ENCODE measurements around the gene GLT8D2.

Gene GLT8D2

GRCh38 chr12:104010606-104011169 is 39.3 kb downstream of the GLT8D2 start:
- Histone ChIP-seq H2BK120ac (ENCODE audit: low read depth, low read length) (no peak overlapping the region), H3K36me3 (ENCODE audit: control insufficient read depth, insufficient read depth, low read length) (no peaks in the 10 kb centered on the region)

DNA sequence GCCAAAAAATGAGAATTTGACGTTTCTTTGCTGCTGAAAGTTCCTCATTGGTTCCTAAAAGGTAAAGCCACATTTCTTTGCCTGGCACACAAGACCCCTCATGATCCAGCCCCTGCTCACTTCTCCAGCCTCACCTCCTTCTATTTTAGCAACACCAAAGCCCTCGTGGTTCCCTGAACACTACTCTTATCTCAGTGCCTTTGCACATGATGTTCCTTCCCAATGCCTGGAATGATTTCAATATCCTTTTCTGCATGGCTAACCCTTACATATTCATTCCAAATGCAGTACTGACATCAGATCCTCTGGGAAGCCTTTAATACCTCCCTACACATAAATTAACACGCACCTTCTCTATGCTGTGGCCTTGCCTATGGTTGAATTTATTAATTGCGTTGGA is 39.9 kb downstream of the GLT8D2 start:
- H2BK5ac ChIP-seq (ENCODE audit: low read length): no peak overlapping the region
- no peaks in the 10 kb centered on the region for H3K36me3 ChIP-seq (ENCODE audit: control insufficient read depth, insufficient read depth, low read length)
- no peak overlapping the region for H4K5ac ChIP-seq (ENCODE audit: low read length)
- H3K79me1 ChIP-seq (ENCODE audit: low read length): no peaks in the 10 kb centered on the region
- H4K8ac ChIP-seq (ENCODE audit: low read depth, low read length): no peak overlapping the region
- no peak overlapping the region for H3K56ac ChIP-seq (ENCODE audit: low read length)
- no peaks in the 10 kb centered on the region for H3K79me2 ChIP-seq (ENCODE audit: control insufficient read depth, insufficient read depth, low read length)
- no peaks in the 10 kb centered on the region for H3K27me3 ChIP-seq (ENCODE audit: insufficient read depth, low read length, poor library complexity)
- H3K4me3 ChIP-seq (ENCODE audit: low read length): no peak overlapping the region
- WGBS (ENCODE audit: extremely low coverage, insufficient coverage, low lambda C conversion rate): no CpG with 5 or more reads among the region's 4 CpGs
- H2BK15ac ChIP-seq (replicated peaks; ENCODE audit: low read depth): no peak overlapping the region
- H3K9ac ChIP-seq (ENCODE audit: low read length): no peak overlapping the region
- no peak overlapping the region for H3K18ac ChIP-seq (ENCODE audit: low read length)
- no peaks in the 10 kb centered on the region for H3K4me1 ChIP-seq (ENCODE audit: control insufficient read depth, low read depth, low read length)
- no peak overlapping the region for H2AK5ac ChIP-seq (ENCODE audit: low read length)
- no peak overlapping the region for H3K4me2 ChIP-seq (ENCODE audit: low read length)
- H3K23ac ChIP-seq (ENCODE audit: low read length): no peak overlapping the region
- H2BK120ac ChIP-seq (ENCODE audit: low read depth, low read length): no peak overlapping the region
- H3K27ac ChIP-seq (ENCODE audit: low read depth, low read length): no peak overlapping the region
- no peak overlapping the region for H3K4ac ChIP-seq (ENCODE audit: low read depth, low read length)
- DNase-seq: no peak

More at GRCh38 chr12:104010606-104011169, 39.3 kb downstream of the GLT8D2 start:
- Histone ChIP-seq H3K56ac (ENCODE audit: low read length) (no peak overlapping the region), H3K4me3 (ENCODE audit: low read length) (no peak overlapping the region), H3K18ac (ENCODE audit: low read length) (no peak overlapping the region), H3K4me2 (ENCODE audit: low read length) (no peak overlapping the region), H3K9ac (ENCODE audit: low read length) (no peak overlapping the region), H2BK5ac (ENCODE audit: low read length) (no peak overlapping the region), H4K5ac (ENCODE audit: low read length) (no peak overlapping the region), H3K4me1 (ENCODE audit: control insufficient read depth, low read depth, low read length) (no peaks in the 10 kb centered on the region), H3K27ac (ENCODE audit: low read depth, low read length) (no peak overlapping the region), H3K27me3 (ENCODE audit: insufficient read depth, low read length, poor library complexity) (no peaks in the 10 kb centered on the region), H3K79me2 (ENCODE audit: control insufficient read depth, insufficient read depth, low read length) (no peaks in the 10 kb centered on the region), H2AK5ac (ENCODE audit: low read length) (no peak overlapping the region), H2BK15ac (replicated peaks; ENCODE audit: low read depth) (no peak overlapping the region), H3K4ac (ENCODE audit: low read depth, low read length) (no peak overlapping the region), H4K8ac (ENCODE audit: low read depth, low read length) (no peak overlapping the region), H3K79me1 (ENCODE audit: low read length) (no peaks in the 10 kb centered on the region), H3K23ac (ENCODE audit: low read length) (no peak overlapping the region)
- no CpG with 5 or more reads among the region's 2 CpGs for WGBS (ENCODE audit: extremely low coverage, insufficient coverage, low lambda C conversion rate)
- DNase-seq: no peak

- H3K4me3 ChIP-seq (ENCODE audit: low read length): no peak overlapping the region
- H3K56ac ChIP-seq (ENCODE audit: low read length): no peak overlapping the region
- no peak overlapping the region for H2BK5ac ChIP-seq (ENCODE audit: low read length)
- no peak overlapping the region for H3K4me2 ChIP-seq (ENCODE audit: low read length)
- H3K27ac ChIP-seq (ENCODE audit: low read depth, low read length): no peak overlapping the region
- H3K4ac ChIP-seq (ENCODE audit: low read depth, low read length): no peak overlapping the region
- H3K79me2 ChIP-seq (ENCODE audit: control insufficient read depth, insufficient read depth, low read length): no peaks in the 10 kb centered on the region
- H2BK120ac ChIP-seq (ENCODE audit: low read depth, low read length): no peak overlapping the region
- no peaks in the 10 kb centered on the region for H3K4me1 ChIP-seq (ENCODE audit: control insufficient read depth, low read depth, low read length)
- no CpG with 5 or more reads among the region's 3 CpGs for WGBS (ENCODE audit: extremely low coverage, insufficient coverage, low lambda C conversion rate)
- no peak overlapping the region for H3K9ac ChIP-seq (ENCODE audit: low read length)
- no peak overlapping the region for H4K5ac ChIP-seq (ENCODE audit: low read length)
- no peak overlapping the region for H3K18ac ChIP-seq (ENCODE audit: low read length)
- H3K27me3 ChIP-seq (ENCODE audit: insufficient read depth, low read length, poor library complexity): no peaks in the 10 kb centered on the region
- H3K36me3 ChIP-seq (ENCODE audit: control insufficient read depth, insufficient read depth, low read length): no peaks in the 10 kb centered on the region
- H4K8ac ChIP-seq (ENCODE audit: low read depth, low read length): no peak overlapping the region
- no peak overlapping the region for H2AK5ac ChIP-seq (ENCODE audit: low read length)
- no peaks in the 10 kb centered on the region for H3K79me1 ChIP-seq (ENCODE audit: low read length)
- no peak overlapping the region for H3K23ac ChIP-seq (ENCODE audit: low read length)
- no peak overlapping the region for H2BK15ac ChIP-seq (replicated peaks; ENCODE audit: low read depth)
- DNase-seq: no peak
Measured at GRCh38 chr12:104006929-104007328, 43.1 kb downstream of the GLT8D2 start.

DNA sequence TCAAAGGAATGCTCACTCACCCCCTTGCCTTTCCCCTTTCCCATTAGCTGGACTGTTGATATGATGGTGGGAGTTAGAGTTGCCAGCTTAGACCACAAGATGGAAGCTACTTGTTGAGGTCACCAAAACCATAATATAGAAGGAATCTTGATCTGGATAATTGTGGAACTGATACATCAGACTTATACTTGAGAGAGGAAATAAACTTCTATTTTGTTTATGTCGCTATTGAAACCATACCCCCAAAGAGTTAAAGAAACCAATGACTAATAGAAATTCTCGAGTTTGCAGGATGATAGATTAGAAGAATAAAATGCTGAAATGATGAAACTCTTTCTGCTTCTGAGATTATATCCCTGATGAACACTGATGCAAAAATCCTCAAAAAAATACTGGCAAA is 46.4 kb downstream of the GLT8D2 start:
- Histone ChIP-seq H2AK5ac (ENCODE audit: low read length) (no peak overlapping the region), H3K27me3 (ENCODE audit: insufficient read depth, low read length, poor library complexity) (no peaks in the 10 kb centered on the region), H3K9ac (ENCODE audit: low read length) (no peak overlapping the region), H3K27ac (ENCODE audit: low read depth, low read length) (no peak overlapping the region), H2BK120ac (ENCODE audit: low read depth, low read length) (no peak overlapping the region), H4K5ac (ENCODE audit: low read length) (no peak overlapping the region), H3K79me1 (ENCODE audit: low read length) (no peaks in the 10 kb centered on the region), H3K56ac (ENCODE audit: low read length) (no peak overlapping the region), H3K36me3 (ENCODE audit: control insufficient read depth, insufficient read depth, low read length) (no peaks in the 10 kb centered on the region), H3K4me3 (ENCODE audit: low read length) (no peak overlapping the region), H2BK15ac (replicated peaks; ENCODE audit: low read depth) (no peak overlapping the region), H4K8ac (ENCODE audit: low read depth, low read length) (no peak overlapping the region), H3K18ac (ENCODE audit: low read length) (no peak overlapping the region), H3K79me2 (ENCODE audit: control insufficient read depth, insufficient read depth, low read length) (no peaks in the 10 kb centered on the region), H3K4me2 (ENCODE audit: low read length) (no peak overlapping the region), H3K4me1 (ENCODE audit: control insufficient read depth, low read depth, low read length) (no peaks in the 10 kb centered on the region), H2BK5ac (ENCODE audit: low read length) (no peak overlapping the region), H3K4ac (ENCODE audit: low read depth, low read length) (no peak overlapping the region), H3K23ac (ENCODE audit: low read length) (no peak overlapping the region)
- no CpG with 5 or more reads among the region's 2 CpGs for WGBS (ENCODE audit: extremely low coverage, insufficient coverage, low lambda C conversion rate)
- no peak for DNase-seq

- no peak overlapping the region for H3K56ac ChIP-seq (ENCODE audit: low read length)
- no CpG with 5 or more reads among the region's 3 CpGs for WGBS (ENCODE audit: extremely low coverage, insufficient coverage, low lambda C conversion rate)
Measured at GRCh38 chr12:104002686-104003085, 47.3 kb downstream of the GLT8D2 start.

GRCh38 chr12:104000807-104001434 is 49.1 kb downstream of the GLT8D2 start:
- no peak for DNase-seq
- H3K79me2 ChIP-seq (ENCODE audit: control insufficient read depth, insufficient read depth, low read length): no peaks in the 10 kb centered on the region
- H3K27ac ChIP-seq (ENCODE audit: low read depth, low read length): no peak overlapping the region
- no peak overlapping the region for H3K4me2 ChIP-seq (ENCODE audit: low read length)
- H3K56ac ChIP-seq (ENCODE audit: low read length): no peak overlapping the region
- no peak overlapping the region for H2BK15ac ChIP-seq (replicated peaks; ENCODE audit: low read depth)
- H3K4me3 ChIP-seq (ENCODE audit: low read length): no peak overlapping the region
- no peak overlapping the region for H2BK5ac ChIP-seq (ENCODE audit: low read length)
- WGBS (ENCODE audit: extremely low coverage, insufficient coverage, low lambda C conversion rate): no CpG with 5 or more reads among the region's 3 CpGs
- no peaks in the 10 kb centered on the region for H3K36me3 ChIP-seq (ENCODE audit: control insufficient read depth, insufficient read depth, low read length)
- H2BK120ac ChIP-seq (ENCODE audit: low read depth, low read length): no peak overlapping the region
- H4K8ac ChIP-seq (ENCODE audit: low read depth, low read length): no peak overlapping the region
- H3K9ac ChIP-seq (ENCODE audit: low read length): no peak overlapping the region
- no peak overlapping the region for H3K18ac ChIP-seq (ENCODE audit: low read length)
- no peak overlapping the region for H2AK5ac ChIP-seq (ENCODE audit: low read length)
- no peak overlapping the region for H4K5ac ChIP-seq (ENCODE audit: low read length)
- no peaks in the 10 kb centered on the region for H3K27me3 ChIP-seq (ENCODE audit: insufficient read depth, low read length, poor library complexity)
- H3K23ac ChIP-seq (ENCODE audit: low read length): no peak overlapping the region
- no peaks in the 10 kb centered on the region for H3K79me1 ChIP-seq (ENCODE audit: low read length)
- no peak overlapping the region for H3K4ac ChIP-seq (ENCODE audit: low read depth, low read length)
- H3K4me1 ChIP-seq (ENCODE audit: control insufficient read depth, low read depth, low read length): no peaks in the 10 kb centered on the region

More at GRCh38 chr12:104002686-104003085, 47.3 kb downstream of the GLT8D2 start:
- no peak overlapping the region for H2BK5ac ChIP-seq (ENCODE audit: low read length)
- H4K8ac ChIP-seq (ENCODE audit: low read depth, low read length): no peak overlapping the region
- H3K18ac ChIP-seq (ENCODE audit: low read length): no peak overlapping the region
- no peak overlapping the region for H3K23ac ChIP-seq (ENCODE audit: low read length)
- no peak overlapping the region for H3K9ac ChIP-seq (ENCODE audit: low read length)
- no peak overlapping the region for H3K27ac ChIP-seq (ENCODE audit: low read depth, low read length)
- H3K27me3 ChIP-seq (ENCODE audit: insufficient read depth, low read length, poor library complexity): no peaks in the 10 kb centered on the region
- no peak overlapping the region for H4K5ac ChIP-seq (ENCODE audit: low read length)
- no peak overlapping the region for H2BK15ac ChIP-seq (replicated peaks; ENCODE audit: low read depth)
- no peaks in the 10 kb centered on the region for H3K4me1 ChIP-seq (ENCODE audit: control insufficient read depth, low read depth, low read length)
- H3K79me1 ChIP-seq (ENCODE audit: low read length): no peaks in the 10 kb centered on the region
- no peaks in the 10 kb centered on the region for H3K36me3 ChIP-seq (ENCODE audit: control insufficient read depth, insufficient read depth, low read length)
- no peak overlapping the region for H2BK120ac ChIP-seq (ENCODE audit: low read depth, low read length)
- no peaks in the 10 kb centered on the region for H3K79me2 ChIP-seq (ENCODE audit: control insufficient read depth, insufficient read depth, low read length)
- no peak overlapping the region for H3K4me2 ChIP-seq (ENCODE audit: low read length)
- no peak for DNase-seq
- H3K4ac ChIP-seq (ENCODE audit: low read depth, low read length): no peak overlapping the region
- no peak overlapping the region for H2AK5ac ChIP-seq (ENCODE audit: low read length)
- H3K4me3 ChIP-seq (ENCODE audit: low read length): no peak overlapping the region
